Lower leg skin (tissue), 3 donors: ENCODE measurements around the gene VPS35L.

Source experiments
- CTCF ChIP-seq, 3 donors: fragments of 450-650 bp; IDR thresholded peaks; one replicate each; pipeline ENCODE4 v1.5.1; 2016; ENCODE audit warnings: antibody characterized with exemption in 3 of 3, mild to moderate bottlenecking in 3 of 3, moderate library complexity in 2 of 3
- POLR2A ChIP-seq, 2 donors: fragments of 450-650 bp; IDR thresholded peaks; one replicate each; pipeline ENCODE4 v1.6.1; 2016 to 2017; ENCODE audit warnings: antibody characterized with exemption in 2 of 2, mild to moderate bottlenecking in 1 of 2, moderate library complexity in 1 of 2

- TF ChIP-seq POLR2A (IDR thresholded peaks at IDR 0.05) (no peak), CTCF (IDR thresholded peaks at IDR 0.05) (no peak)
These were observed 99.8 kb downstream of the VPS35L start for GRCh38 chr16:19655242-19655777.
